ENCODE data around the gene LIMK2.
"Not testable (repeated sequence)": the region's sequence is repeated elsewhere in the genome, so short reads cannot be mapped to it uniquely, and the experiment has no call there.

DNA sequence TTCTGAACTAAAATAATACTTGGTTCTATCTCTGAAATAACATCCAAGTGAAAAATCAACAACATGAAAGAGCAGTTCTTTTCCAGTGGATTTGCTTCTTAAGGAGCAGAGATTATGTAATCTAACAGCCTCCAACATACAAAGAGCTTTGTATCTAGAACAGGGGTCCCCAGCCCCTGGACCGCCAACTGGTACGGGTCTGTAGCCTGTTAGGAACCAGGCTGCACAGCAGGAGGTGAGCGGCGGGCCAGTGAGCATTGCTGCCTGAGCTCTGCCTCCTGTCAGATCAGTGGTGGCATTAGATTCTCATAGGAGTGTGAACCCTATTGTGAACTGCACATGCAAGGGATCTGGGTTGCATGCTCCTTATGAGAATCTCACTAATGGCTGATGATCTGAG, 12.6 kb downstream of the LIMK2 start:
- not testable (repeated sequence) for TF ChIP-seq CTCF (IDR thresholded peaks at IDR 0.05; ENCODE audit: low read length); EZH2 (optimal IDR thresholded peaks at IDR 0.05; ENCODE audit: low read depth, low read length)
